Activated CD8-positive, alpha-beta T cell treated with anti-CD3 and anti-CD28 coated beads for 36 hours (primary cell): ENCODE results near the gene CST5. TPM values are rescaled to one million over a fixed set of nuclear protein-coding genes. Genes with fewer than 3 reads are reported as not detected.
A peak's percentile ranks its signal among the peaks of the same experiment; 100 is the strongest.

ENCODE experiments used
- ATAC-seq: fragments of 200-7000 bp; cut with Tn5 transposase; one replicate; pipeline ENCODE4 v1.10.0; 2021; ENCODE audit warnings: mild to moderate bottlenecking, moderate library complexity
- CTCF ChIA-PET: fragments of 350-600 bp; sonication (Branson Sonifier 250); formaldehyde crosslinking; loops from one replicate; lab custom pipeline; 2021; ENCODE audit warnings: antibody characterized with exemption; lab: Charles Lee
- POLR2A ChIA-PET: fragments of 350-600 bp; sonication (Branson Sonifier 250); formaldehyde crosslinking; loops from one replicate; lab custom pipeline; 2021; ENCODE audit warnings: antibody characterized with exemption; lab: Charles Lee
- DNase-seq: peaks from one replicate; pipeline ENCODE4 v3.0.0-alpha.2; 2020
- H3K27ac Mint-ChIP-seq: one replicate; pipeline ENCODE4 v1.8.0; 2021; ENCODE audit warnings: mild to moderate bottlenecking, mixed read lengths
- H3K27me3 Mint-ChIP-seq: one replicate; pipeline ENCODE4 v1.8.0; 2021; ENCODE audit warnings: mixed read lengths
- H3K36me3 Mint-ChIP-seq: one replicate; pipeline ENCODE4 v1.8.0; 2021; ENCODE audit warnings: low read depth, mixed read lengths
- H3K4me1 Mint-ChIP-seq: one replicate; pipeline ENCODE4 v1.8.0; 2021; ENCODE audit warnings: low read depth, mixed read lengths
- H3K4me3 Mint-ChIP-seq: one replicate; pipeline ENCODE4 v1.8.0; 2021; ENCODE audit warnings: mild to moderate bottlenecking, moderate library complexity, mixed read lengths
- H3K9me3 Mint-ChIP-seq: one replicate; pipeline ENCODE4 v1.8.0; 2021; ENCODE audit warnings: mixed read lengths
- intact Hi-C: fragments of 100-400 bp; cut with micrococcal nuclease; formaldehyde crosslinking; loops from one replicate; pipeline ENCODE4 v1.10.0; 2022
- total RNA-seq, 2 experiments: library from RNA; stranded (reverse); gene quantifications; one replicate each; pipeline ENCODE4 v1.2.3, GENCODE V29; 2021
- TF ChIP-seq, protein P1 (sequence below): fragments of 200-600 bp; IDR thresholded peaks from one replicate; pipeline ENCODE4 v1.8.0; 2022; ENCODE audit warnings: antibody characterized with exemption, mild to moderate bottlenecking

Gene CST5
- total RNA-seq, 2 experiments from 2014 or later: not detected

DNA sequence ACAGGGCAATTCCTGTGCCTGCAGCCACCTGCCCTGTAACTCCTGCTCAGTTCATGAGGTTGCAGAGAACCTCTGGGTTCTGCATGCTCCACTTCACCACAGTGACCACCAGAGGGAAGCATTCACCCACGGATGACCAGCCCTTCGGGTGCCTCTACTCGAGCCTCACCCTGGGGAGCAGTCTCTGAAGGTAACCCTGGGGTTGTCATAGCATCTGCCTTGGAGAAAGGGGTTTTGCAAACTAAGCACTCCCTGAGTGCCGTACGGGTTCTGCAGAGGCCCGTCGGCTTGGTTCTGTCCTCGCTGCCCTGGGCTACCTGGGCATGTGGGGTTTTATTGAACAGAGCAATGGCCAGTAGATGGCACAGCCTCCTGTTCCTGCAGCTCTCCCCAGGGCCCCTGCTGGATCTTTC is 10.2 kb upstream of the CST5 start:
- no peaks in the 10 kb centered on the region for H3K4me1 Mint-ChIP-seq
- ChIA-PET CTCF (interaction anchor here (0.6 to 1.4 kb wide), 5 partner anchors 12 to 971 kb away, joined by 3 read pairs; no protein-coding TSS in a partner anchor), POLR2A (no interaction called here)
- DNase-seq (peak; percentile 76), ATAC-seq (peak; percentile 93)
- TF ChIP-seq, protein P1, sequence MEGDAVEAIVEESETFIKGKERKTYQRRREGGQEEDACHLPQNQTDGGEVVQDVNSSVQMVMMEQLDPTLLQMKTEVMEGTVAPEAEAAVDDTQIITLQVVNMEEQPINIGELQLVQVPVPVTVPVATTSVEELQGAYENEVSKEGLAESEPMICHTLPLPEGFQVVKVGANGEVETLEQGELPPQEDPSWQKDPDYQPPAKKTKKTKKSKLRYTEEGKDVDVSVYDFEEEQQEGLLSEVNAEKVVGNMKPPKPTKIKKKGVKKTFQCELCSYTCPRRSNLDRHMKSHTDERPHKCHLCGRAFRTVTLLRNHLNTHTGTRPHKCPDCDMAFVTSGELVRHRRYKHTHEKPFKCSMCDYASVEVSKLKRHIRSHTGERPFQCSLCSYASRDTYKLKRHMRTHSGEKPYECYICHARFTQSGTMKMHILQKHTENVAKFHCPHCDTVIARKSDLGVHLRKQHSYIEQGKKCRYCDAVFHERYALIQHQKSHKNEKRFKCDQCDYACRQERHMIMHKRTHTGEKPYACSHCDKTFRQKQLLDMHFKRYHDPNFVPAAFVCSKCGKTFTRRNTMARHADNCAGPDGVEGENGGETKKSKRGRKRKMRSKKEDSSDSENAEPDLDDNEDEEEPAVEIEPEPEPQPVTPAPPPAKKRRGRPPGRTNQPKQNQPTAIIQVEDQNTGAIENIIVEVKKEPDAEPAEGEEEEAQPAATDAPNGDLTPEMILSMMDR: peak; percentile 68
- H3K27me3 Mint-ChIP-seq: no peaks in the 10 kb centered on the region
- H3K4me3 Mint-ChIP-seq: no peak overlapping the region
- H3K9me3 Mint-ChIP-seq: no peaks in the 10 kb centered on the region
- H3K36me3 Mint-ChIP-seq: no peaks in the 10 kb centered on the region
- no peak overlapping the region for H3K27ac Mint-ChIP-seq
- intact Hi-C loops: loop anchor here (10.0 kb wide), 1 partner anchor 105 kb away; no protein-coding TSS in a partner anchor

DNA sequence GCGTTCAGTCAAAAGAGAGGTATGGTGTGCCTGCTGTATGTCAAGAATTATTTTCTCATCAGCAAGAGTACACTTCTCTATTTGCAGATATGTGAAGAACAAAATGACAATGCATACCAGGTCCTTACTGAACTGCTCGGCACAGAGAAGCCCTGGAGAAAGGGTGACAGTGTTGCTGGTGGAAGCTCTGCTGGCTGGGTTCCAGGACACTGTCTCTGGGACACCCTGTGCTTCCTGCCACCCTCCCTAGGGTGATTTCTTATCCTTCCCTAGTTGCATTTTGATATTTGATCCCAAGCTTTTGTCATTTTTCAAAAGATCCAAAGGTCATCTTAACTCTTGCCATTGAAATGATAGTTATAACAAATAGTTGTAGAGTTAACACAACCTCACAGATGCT is 8.3 kb upstream of the CST5 start:
- intact Hi-C loops: loop anchor here (10.0 kb wide), 1 partner anchor 107 kb away; no protein-coding TSS in a partner anchor
- Mint-ChIP-seq H3K9me3 (no peaks in the 10 kb centered on the region), H3K27me3 (no peaks in the 10 kb centered on the region), H3K4me3 (no peak overlapping the region), H3K27ac (no peak overlapping the region), H3K36me3 (no peaks in the 10 kb centered on the region), H3K4me1 (no peaks in the 10 kb centered on the region)
- TF ChIP-seq, protein P1: no peak
- ChIA-PET CTCF (interaction anchor here (1.0 kb wide), 1 partner anchor 109 kb away, joined by 3 read pairs; no protein-coding TSS in a partner anchor), POLR2A (no interaction called here)
- ATAC-seq: no peak
- DNase-seq: no peak

DNA sequence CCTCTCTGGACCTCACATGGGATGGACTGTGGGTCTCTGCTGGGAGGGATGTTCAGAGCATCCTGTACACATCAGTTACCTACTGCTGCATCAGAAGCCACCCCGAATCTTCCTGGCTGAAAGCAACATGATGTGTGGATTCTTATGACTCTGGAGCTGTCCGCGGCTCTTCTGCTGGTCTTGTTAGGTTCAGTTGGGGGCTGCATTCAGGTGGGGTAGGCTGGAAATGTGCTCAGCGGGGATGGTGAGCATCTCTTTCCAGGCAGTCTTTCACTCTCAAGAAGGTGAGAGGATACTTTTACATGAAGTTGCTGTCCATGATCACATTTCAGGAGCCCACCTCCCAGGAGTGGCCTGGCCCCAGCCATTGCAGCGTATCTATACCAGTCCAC is 5.2 kb upstream of the CST5 start:
- ChIA-PET CTCF (no interaction called here), POLR2A (no interaction called here)
- H3K4me3 Mint-ChIP-seq: no peak overlapping the region
- no peaks in the 10 kb centered on the region for H3K27me3 Mint-ChIP-seq
- H3K4me1 Mint-ChIP-seq: no peaks in the 10 kb centered on the region
- no peak overlapping the region for H3K27ac Mint-ChIP-seq
- ATAC-seq: no peak
- H3K9me3 Mint-ChIP-seq: no peaks in the 10 kb centered on the region
- TF ChIP-seq, protein P1: no peak
- intact Hi-C loops: loop anchor here (10.0 kb wide), 1 partner anchor 110 kb away; no protein-coding TSS in a partner anchor
- H3K36me3 Mint-ChIP-seq: no peaks in the 10 kb centered on the region
- DNase-seq: no peak

DNA sequence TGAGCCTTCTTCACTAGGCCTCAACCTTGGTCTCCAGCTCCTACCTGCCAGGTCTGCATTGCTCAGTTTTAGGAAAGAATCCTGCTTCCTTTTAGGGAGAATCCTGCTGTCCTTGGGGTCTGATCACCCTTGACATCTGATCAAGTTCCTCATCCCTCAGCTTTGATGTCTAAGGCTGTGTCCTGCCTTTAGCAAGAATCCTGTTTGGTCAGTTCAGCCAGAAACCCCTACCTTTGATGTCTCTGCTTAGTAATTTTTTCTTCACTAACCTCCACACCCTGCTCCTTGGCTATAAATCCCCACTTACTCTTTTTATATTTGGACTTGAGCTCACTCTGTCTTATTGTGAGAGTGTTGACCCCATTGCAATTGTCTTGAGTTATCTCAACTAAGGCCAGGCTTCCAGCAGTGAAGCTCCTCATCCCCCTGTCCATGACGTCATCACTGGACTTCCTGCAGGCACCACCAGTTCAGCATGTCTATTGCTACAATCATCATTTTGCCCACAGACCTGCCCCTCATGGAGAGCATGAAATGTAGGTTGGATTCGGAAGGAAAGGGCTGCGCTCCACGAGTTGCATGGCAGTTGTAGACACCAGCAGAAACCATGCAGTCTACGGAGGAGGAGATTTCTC is 4.7 kb upstream of the CST5 start:
- Mint-ChIP-seq H3K36me3 (no peaks in the 10 kb centered on the region), H3K4me1 (no peaks in the 10 kb centered on the region), H3K9me3 (no peaks in the 10 kb centered on the region), H3K27me3 (no peaks in the 10 kb centered on the region), H3K27ac (no peak overlapping the region), H3K4me3 (no peak overlapping the region)
- POLR2A ChIA-PET: no interaction called here
- CTCF ChIA-PET: no interaction called here
- DNase-seq: no peak
- no peak for ATAC-seq
- intact Hi-C loops: loop anchor here (10.0 kb wide), 1 partner anchor 111 kb away; no protein-coding TSS in a partner anchor
- TF ChIP-seq, protein P1: no peak

DNA sequence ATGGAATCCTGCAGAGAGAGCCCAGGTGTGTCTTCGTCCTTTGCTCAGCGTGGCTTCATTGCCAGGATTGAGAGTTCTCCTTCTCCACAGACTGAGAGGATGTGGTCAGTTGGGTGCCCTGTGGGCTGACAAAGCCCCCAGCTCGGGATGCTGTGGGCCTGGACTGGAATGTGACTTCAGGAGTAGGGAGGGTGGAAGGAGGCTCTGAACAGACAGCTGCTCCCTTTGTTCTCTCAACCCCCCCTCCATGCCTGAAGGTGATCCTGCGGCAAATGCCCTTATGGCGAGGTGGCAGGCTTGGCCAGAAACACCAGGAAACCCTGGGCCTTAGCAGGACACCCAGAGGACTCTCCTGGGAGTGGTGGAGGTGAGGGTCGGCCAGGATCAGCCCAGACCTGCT is 1.8 kb upstream of the CST5 start:
- H3K4me1 Mint-ChIP-seq: no peaks in the 10 kb centered on the region

More for the DNA sequence above, 1.8 kb upstream of the CST5 start:
- intact Hi-C loops: loop anchor here (10.0 kb wide), 1 partner anchor 113 kb away; no protein-coding TSS in a partner anchor
- ChIA-PET POLR2A (no interaction called here), CTCF (no interaction called here)
- Mint-ChIP-seq H3K27me3 (no peaks in the 10 kb centered on the region), H3K4me3 (no peak overlapping the region), H3K9me3 (no peaks in the 10 kb centered on the region), H3K27ac (no peak overlapping the region), H3K36me3 (no peaks in the 10 kb centered on the region)
- ATAC-seq: no peak
- TF ChIP-seq, protein P1: no peak
- no peak for DNase-seq
